ENCODE measurements around the gene CCSER1.
A peak's percentile ranks its signal among the peaks of the same experiment; 100 is the strongest.
"Not testable (repeated sequence)": the region's sequence is repeated elsewhere in the genome, so short reads cannot be mapped to it uniquely, and the experiment has no call there.

The CCSER1 gene

DNA sequence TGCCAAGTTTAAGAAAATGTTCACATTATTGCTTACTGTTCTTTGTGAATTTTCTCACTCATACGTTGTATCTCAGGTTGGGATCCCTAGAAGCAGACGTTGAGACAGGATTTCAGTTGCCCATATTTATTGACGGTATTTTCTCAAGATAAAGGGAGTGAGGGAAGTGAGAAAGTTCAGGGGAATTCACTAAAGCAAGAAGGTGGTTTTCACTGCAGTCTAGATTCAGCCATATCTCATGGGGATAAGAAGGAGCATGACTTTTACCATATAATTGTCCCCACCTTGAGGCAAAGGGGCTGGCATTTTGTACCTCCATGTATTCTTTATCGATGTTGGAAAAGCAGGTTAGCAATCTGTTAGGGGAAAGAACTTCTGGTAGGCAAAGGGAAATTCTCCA, 543.0 kb downstream of the CCSER1 start:
- POLR2A ChIA-PET (ENCODE audit: low non-redundant PET): no interaction called here

DNA sequence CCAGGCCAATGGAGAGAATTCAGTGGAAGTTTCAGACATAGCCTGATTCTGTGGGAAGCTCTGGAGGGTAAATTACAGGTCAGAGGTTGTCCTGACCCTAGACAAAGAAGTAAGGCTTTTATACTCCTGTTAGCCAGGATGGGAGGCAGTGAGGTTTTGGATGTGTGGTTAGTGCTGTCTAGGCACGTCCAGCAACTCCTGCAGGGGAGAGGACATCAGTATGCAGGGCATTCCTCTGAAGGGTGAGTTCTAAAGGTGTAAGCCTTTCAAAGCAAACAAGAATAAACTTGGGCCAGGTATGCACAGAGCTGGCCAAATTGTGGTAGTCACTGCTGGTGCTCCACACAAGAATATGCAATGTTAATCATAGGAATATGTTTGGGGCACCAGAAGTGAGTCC, 562.5 kb downstream of the CCSER1 start:
- POLR2A ChIA-PET (ENCODE audit: low non-redundant PET): no interaction called here
- peak; percentile 32 for DNase-seq (ENCODE audit: low spot score)
- CTCF ChIA-PET: no interaction called here
- TF ChIP-seq, protein P1, sequence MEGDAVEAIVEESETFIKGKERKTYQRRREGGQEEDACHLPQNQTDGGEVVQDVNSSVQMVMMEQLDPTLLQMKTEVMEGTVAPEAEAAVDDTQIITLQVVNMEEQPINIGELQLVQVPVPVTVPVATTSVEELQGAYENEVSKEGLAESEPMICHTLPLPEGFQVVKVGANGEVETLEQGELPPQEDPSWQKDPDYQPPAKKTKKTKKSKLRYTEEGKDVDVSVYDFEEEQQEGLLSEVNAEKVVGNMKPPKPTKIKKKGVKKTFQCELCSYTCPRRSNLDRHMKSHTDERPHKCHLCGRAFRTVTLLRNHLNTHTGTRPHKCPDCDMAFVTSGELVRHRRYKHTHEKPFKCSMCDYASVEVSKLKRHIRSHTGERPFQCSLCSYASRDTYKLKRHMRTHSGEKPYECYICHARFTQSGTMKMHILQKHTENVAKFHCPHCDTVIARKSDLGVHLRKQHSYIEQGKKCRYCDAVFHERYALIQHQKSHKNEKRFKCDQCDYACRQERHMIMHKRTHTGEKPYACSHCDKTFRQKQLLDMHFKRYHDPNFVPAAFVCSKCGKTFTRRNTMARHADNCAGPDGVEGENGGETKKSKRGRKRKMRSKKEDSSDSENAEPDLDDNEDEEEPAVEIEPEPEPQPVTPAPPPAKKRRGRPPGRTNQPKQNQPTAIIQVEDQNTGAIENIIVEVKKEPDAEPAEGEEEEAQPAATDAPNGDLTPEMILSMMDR (conservative IDR thresholded peaks at IDR 0.05; ENCODE audit: low read depth): no peak
- no peak overlapping the region for H3K27ac ChIP-seq

More for the DNA sequence above, 543.0 kb downstream of the CCSER1 start:
- CTCF ChIA-PET: no interaction called here
- H3K27ac ChIP-seq: no peak overlapping the region
- TF ChIP-seq, protein P1 (conservative IDR thresholded peaks at IDR 0.05; ENCODE audit: low read depth): no peak
- no peak for DNase-seq (ENCODE audit: low spot score)

DNA sequence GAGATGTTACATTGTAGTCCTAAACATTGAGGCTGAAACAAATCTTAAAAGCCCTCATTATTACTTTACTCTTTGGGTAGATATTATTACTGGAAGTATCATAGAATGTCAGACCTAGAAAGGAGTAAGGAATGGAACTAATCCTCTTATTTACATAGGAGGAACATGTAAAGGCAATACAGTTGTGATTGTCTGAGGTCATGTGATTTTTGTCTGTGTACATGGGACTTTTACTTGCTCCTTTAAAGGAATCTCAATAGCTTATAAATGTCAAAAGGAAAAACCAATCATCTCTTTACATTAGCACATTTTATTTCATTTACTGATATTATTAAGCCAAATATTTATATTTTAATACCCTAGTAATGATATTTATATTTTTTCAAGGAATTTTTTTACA, 568.2 kb downstream of the CCSER1 start:
- TF ChIP-seq, protein P1 (conservative IDR thresholded peaks at IDR 0.05; ENCODE audit: low read depth): no peak
- no peak for DNase-seq (ENCODE audit: low spot score)
- POLR2A ChIA-PET (ENCODE audit: low non-redundant PET): no interaction called here
- CTCF ChIA-PET: no interaction called here
- H3K27ac ChIP-seq: no peak overlapping the region

DNA sequence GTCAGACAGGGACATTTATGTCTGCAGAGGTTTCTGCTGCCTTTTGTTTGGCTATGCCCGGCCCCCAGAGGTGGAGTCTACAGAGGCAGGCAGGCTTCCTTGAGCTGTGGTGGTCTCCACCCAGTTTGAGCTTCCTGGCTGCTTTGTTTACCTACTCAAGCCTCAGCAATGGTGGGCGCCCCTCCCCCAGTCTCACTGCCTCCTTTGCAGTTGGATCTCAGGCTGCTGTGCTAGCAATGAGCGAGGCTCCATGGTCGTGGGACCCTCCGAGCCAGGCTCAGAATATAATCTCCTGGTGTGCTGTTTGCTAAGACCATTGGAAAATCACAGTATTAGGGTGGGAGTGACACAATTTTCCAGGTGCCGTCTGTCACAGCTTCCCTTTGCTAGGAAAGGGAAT, 578.3 kb downstream of the CCSER1 start:
- POLR2A ChIA-PET (ENCODE audit: low non-redundant PET); CTCF ChIA-PET; DNase-seq (ENCODE audit: low spot score); H3K27ac ChIP-seq: not testable (repeated sequence)

DNA sequence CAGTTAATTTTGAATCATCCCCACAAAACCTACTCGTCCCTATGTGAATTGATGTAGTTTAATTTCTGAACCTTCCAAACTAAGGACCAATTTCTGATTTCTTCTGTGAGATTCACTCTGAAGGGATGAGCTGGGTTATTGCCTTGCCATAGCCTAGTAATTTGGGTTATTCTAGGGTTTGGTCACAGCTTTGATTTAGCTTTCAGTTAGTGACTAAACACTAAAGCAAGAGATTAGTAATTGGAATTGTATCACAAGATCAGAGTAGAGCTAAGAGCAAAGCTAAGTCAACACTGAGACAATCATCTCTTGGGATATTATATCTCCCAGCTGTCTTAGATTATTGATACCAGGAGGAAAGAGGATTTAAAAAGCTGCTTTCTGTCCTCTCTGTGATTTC, 588.0 kb downstream of the CCSER1 start:
- H3K27ac ChIP-seq: no peak overlapping the region
- DNase-seq (ENCODE audit: low spot score): no peak
- POLR2A ChIA-PET (ENCODE audit: low non-redundant PET): no interaction called here
- TF ChIP-seq, protein P1 (conservative IDR thresholded peaks at IDR 0.05; ENCODE audit: low read depth): no peak
- CTCF ChIA-PET: no interaction called here

DNA sequence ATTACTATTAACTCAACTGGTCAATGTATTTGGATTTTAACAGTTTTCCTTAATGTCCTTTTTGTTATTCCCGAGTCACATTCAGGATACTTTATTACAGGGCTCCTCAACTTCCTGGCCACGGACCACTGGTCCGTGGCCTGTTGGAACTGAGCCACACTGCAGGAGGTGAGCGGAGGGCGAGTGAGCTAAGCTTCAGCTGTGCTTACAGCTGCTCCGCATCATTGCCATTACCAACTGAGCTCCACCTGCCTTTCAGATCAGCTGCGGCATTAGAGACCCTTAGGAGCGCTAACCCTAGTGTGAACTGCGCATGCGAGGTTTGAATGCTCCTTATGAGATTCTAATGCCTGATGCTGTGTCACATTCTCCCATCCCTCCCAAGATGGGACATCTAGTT, 591.7 kb downstream of the CCSER1 start:
- DNase-seq (ENCODE audit: low spot score): no peak
- TF ChIP-seq, protein P1 (conservative IDR thresholded peaks at IDR 0.05; ENCODE audit: low read depth): no peak

DNA sequence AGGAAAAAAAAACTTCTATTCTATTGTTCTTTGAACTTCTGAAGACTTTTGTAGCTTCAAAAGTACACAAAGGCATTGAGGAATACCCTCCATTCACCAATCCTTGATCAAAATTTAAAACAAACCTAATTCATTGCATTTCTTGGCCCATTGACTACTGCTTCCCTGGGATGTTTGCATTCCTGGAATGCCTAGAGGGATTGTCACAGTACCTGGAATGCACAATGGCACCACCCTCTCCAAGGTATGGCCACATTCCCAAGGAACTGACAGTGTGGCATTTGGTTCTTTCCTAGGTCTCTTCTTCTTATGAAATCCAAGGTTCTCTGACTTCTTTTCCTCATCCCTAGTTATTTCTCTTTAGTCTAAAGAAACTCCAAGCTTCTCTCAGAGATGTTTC, 600.7 kb downstream of the CCSER1 start:
- CTCF ChIA-PET: no interaction called here
- TF ChIP-seq, protein P1 (conservative IDR thresholded peaks at IDR 0.05; ENCODE audit: low read depth): no peak
- POLR2A ChIA-PET (ENCODE audit: low non-redundant PET): no interaction called here
- H3K27ac ChIP-seq: no peak overlapping the region
- DNase-seq (ENCODE audit: low spot score): peak; percentile 69

More for the DNA sequence above, 591.7 kb downstream of the CCSER1 start:
- CTCF ChIA-PET: no interaction called here
- H3K27ac ChIP-seq: no peak overlapping the region
- POLR2A ChIA-PET (ENCODE audit: low non-redundant PET): no interaction called here

Measured in RWPE1 (cell line).